HEK293 (cell line): ENCODE measurements around the gene TECPR2.
A peak's percentile ranks its signal among the peaks of the same experiment; 100 is the strongest.

Experiments used
- EGR2 ChIP-seq: fragments of 450-650 bp; formaldehyde crosslinking; IDR thresholded peaks from 2 replicates; pipeline ENCODE4 v1.5.1; 2016; ENCODE audit warnings: low read depth, missing biosample characterization, missing genetic modification characterization
- GFI1B ChIP-seq: fragments of 450-650 bp; formaldehyde crosslinking; IDR thresholded peaks from 2 replicates; pipeline ENCODE4 v1.5.1; 2016; ENCODE audit warnings: missing biosample characterization, missing genetic modification characterization
- GLI2 ChIP-seq: fragments of 450-650 bp; formaldehyde crosslinking; IDR thresholded peaks from 2 replicates; pipeline ENCODE4; 2017; ENCODE audit warnings: missing biosample characterization, missing genetic modification characterization, low read depth, borderline replicate concordance
- GLIS1 ChIP-seq: fragments of 450-650 bp; formaldehyde crosslinking; IDR thresholded peaks from 2 replicates; pipeline ENCODE4 v1.5.1; 2016; ENCODE audit warnings: missing biosample characterization, missing genetic modification characterization
- HOXC10 ChIP-seq: sonication (generic); formaldehyde crosslinking; IDR thresholded peaks from 2 replicates; pipeline ENCODE4 v1.8.1; 2023; ENCODE audit warnings: mild to moderate bottlenecking, missing genetic modification reagents
- IKZF3 ChIP-seq: fragments of 450-650 bp; IDR thresholded peaks from 2 replicates; pipeline ENCODE4 v1.5.0; 2018; ENCODE audit warnings: missing biosample characterization, mild to moderate bottlenecking, missing genetic modification characterization, moderate library complexity
- KLF7 ChIP-seq: fragments of 450-650 bp; formaldehyde crosslinking; IDR thresholded peaks from 2 replicates; pipeline ENCODE4 v1.5.1; 2016; ENCODE audit warnings: missing biosample characterization, missing genetic modification characterization, borderline replicate concordance
- SCRT2 ChIP-seq: fragments of 450-650 bp; formaldehyde crosslinking; IDR thresholded peaks from 2 replicates; pipeline ENCODE4 v1.5.1; 2016; ENCODE audit warnings: missing biosample characterization, missing genetic modification characterization
- TCF7L2 ChIP-seq: IDR thresholded peaks from 2 replicates; pipeline ENCODE4 v1.6.1; 2011; ENCODE audit warnings: low read depth, mild to moderate bottlenecking, inconsistent platforms, low read length, moderate library complexity, borderline replicate concordance
- ZBTB7A ChIP-seq: fragments of 450-650 bp; formaldehyde crosslinking; IDR thresholded peaks from 2 replicates; pipeline ENCODE4 v1.5.1; 2016; ENCODE audit warnings: low read depth, missing biosample characterization, missing genetic modification characterization
- ZFP3 ChIP-seq: fragments of 450-650 bp; formaldehyde crosslinking; IDR thresholded peaks from 2 replicates; pipeline ENCODE4 v1.5.1; 2016; ENCODE audit warnings: low read depth, missing biosample characterization, missing genetic modification characterization
- ZFP41 ChIP-seq: fragments of 450-650 bp; formaldehyde crosslinking; IDR thresholded peaks from 2 replicates; pipeline ENCODE4 v1.5.1; 2016; ENCODE audit warnings: missing biosample characterization, missing genetic modification characterization, borderline replicate concordance
- ZNF121 ChIP-seq: fragments of 450-650 bp; formaldehyde crosslinking; IDR thresholded peaks from 2 replicates; pipeline ENCODE4 v1.5.1; 2016; ENCODE audit warnings: missing biosample characterization, missing genetic modification characterization
- ZNF16 ChIP-seq: fragments of 450-650 bp; formaldehyde crosslinking; IDR thresholded peaks from 2 replicates; pipeline ENCODE4 v1.5.1; 2016; ENCODE audit warnings: low read depth, missing biosample characterization, missing genetic modification characterization
- ZNF341 ChIP-seq: fragments of 450-650 bp; formaldehyde crosslinking; IDR thresholded peaks from 2 replicates; pipeline ENCODE4; 2016; ENCODE audit warnings: low read depth, missing biosample characterization, missing genetic modification characterization
- ZNF366 ChIP-seq: fragments of 450-650 bp; formaldehyde crosslinking; conservative IDR thresholded peaks from 2 replicates; pipeline ENCODE4 v1.5.1; 2016; ENCODE audit warnings: missing biosample characterization, missing genetic modification characterization
- ZNF394 ChIP-seq: fragments of 450-650 bp; formaldehyde crosslinking; IDR thresholded peaks from 2 replicates; pipeline ENCODE4 v1.5.1; 2016; ENCODE audit warnings: missing biosample characterization, missing genetic modification characterization, mild to moderate bottlenecking, moderate library complexity, borderline replicate concordance
- ZNF423 ChIP-seq: fragments of 450-650 bp; formaldehyde crosslinking; IDR thresholded peaks from 2 replicates; pipeline ENCODE4 v1.5.1; 2016; ENCODE audit warnings: missing biosample characterization, missing genetic modification characterization
- ZNF48 ChIP-seq: fragments of 450-650 bp; formaldehyde crosslinking; IDR thresholded peaks from 2 replicates; pipeline ENCODE4 v1.5.1; 2016; ENCODE audit warnings: missing biosample characterization, missing genetic modification characterization
- ZNF514 ChIP-seq: fragments of 450-650 bp; formaldehyde crosslinking; IDR thresholded peaks from 2 replicates; pipeline ENCODE4 v1.5.1; 2016; ENCODE audit warnings: missing biosample characterization, missing genetic modification characterization
- ZNF707 ChIP-seq: fragments of 450-650 bp; formaldehyde crosslinking; IDR thresholded peaks from 2 replicates; pipeline ENCODE4 v1.5.1; 2016; ENCODE audit warnings: missing biosample characterization, missing genetic modification characterization
- TF ChIP-seq, protein P1 (sequence below): fragments of 450-650 bp; formaldehyde crosslinking; IDR thresholded peaks from 2 replicates; pipeline ENCODE4 v1.5.1; 2016; ENCODE audit warnings: missing biosample characterization, missing genetic modification characterization
- TF ChIP-seq, protein P2 (sequence below): fragments of 450-650 bp; formaldehyde crosslinking; IDR thresholded peaks from 2 replicates; pipeline ENCODE4 v1.5.1; 2016; ENCODE audit warnings: missing biosample characterization, missing genetic modification characterization
- TF ChIP-seq, protein P3 (sequence below): fragments of 450-650 bp; formaldehyde crosslinking; IDR thresholded peaks from 2 replicates; pipeline ENCODE4 v1.5.1; 2016; ENCODE audit warnings: missing biosample characterization, missing genetic modification characterization
- TF ChIP-seq, protein P4 (sequence below): fragments of 450-650 bp; formaldehyde crosslinking; IDR thresholded peaks from 2 replicates; pipeline ENCODE4 v1.5.1; 2016; ENCODE audit warnings: missing biosample characterization, missing genetic modification characterization
- TF ChIP-seq, protein P5 (sequence below): IDR thresholded peaks from 2 replicates; pipeline ENCODE4 v1.6.1; 2011; ENCODE audit warnings: mild to moderate bottlenecking, low read depth, low read length, borderline replicate concordance
- TF ChIP-seq, protein P6 (sequence below): fragments of 450-650 bp; formaldehyde crosslinking; IDR thresholded peaks from 2 replicates; pipeline ENCODE4 v1.5.1; 2016; ENCODE audit warnings: missing biosample characterization, missing genetic modification characterization

TECPR2 gene

DNA sequence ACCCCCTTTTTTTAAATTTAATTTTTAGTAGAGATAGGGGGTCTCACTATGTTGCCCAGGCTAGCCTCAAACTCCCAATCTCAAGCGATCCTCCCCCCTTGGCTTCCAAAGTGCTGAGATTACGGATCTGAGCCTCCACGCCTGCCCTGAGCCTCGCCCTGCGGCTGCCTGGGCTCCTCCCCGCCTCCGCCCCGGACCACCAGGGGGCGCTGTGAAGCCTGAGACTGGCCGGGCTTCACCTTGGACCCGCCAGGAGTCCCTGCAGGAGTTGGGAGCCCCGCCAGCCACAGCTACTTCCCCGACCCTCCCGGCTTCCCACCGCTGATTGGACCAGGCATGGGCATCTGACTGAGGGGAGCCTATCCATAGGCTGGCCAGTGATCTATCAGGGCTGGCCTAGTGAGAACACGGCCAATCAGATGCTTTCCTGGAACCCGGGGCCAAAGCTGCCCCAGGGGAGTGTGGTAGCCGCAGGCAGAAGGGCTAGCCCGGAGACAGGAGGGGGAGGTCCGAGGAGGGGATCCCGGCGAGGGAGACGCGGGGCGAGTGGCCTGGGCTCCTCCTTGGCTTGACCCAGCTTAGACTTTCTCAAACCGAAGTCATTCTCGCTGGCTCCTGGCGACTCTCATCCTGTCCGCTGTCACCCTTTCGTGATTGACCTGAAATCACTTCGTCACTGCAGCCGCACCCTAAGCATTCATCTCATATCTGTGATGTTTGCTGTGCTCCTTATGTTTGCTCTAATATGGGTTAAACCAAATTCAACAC, 161.9 kb downstream of the TECPR2 start (continued):
- TF ChIP-seq, protein P1, sequence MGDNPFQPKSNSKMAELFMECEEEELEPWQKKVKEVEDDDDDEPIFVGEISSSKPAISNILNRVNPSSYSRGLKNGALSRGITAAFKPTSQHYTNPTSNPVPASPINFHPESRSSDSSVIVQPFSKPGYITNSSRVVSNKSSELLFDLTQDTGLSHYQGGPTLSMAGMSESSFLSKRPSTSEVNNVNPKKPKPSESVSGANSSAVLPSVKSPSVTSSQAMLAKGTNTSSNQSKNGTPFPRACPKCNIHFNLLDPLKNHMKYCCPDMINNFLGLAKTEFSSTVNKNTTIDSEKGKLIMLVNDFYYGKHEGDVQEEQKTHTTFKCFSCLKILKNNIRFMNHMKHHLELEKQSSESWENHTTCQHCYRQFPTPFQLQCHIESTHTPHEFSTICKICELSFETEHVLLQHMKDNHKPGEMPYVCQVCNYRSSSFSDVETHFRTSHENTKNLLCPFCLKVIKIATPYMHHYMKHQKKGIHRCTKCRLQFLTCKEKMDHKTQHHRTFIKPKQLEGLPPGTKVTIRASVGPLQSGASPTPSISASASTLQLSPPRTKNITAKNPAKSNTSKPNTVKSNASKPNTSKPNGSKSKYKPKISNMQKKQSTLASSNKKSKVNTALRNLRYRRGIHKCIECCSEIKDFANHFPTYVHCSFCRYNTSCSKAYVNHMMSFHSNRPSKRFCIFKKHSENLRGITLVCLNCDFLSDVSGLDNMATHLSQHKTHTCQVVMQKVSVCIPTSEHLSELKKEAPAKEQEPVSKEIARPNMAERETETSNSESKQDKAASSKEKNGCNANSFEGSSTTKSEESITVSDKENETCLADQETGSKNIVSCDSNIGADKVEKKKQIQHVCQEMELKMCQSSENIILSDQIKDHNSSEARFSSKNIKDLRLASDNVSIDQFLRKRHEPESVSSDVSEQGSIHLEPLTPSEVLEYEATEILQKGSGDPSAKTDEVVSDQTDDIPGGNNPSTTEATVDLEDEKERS, result no peak
- TF ChIP-seq, protein P2, sequence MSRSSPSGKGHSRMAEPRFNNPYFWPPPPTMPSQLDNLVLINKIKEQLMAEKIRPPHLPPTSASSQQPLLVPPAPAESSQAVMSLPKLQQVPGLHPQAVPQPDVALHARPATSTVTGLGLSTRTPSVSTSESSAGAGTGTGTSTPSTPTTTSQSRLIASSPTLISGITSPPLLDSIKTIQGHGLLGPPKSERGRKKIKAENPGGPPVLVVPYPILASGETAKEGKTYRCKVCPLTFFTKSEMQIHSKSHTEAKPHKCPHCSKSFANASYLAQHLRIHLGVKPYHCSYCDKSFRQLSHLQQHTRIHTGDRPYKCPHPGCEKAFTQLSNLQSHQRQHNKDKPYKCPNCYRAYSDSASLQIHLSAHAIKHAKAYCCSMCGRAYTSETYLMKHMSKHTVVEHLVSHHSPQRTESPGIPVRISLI (tag by site-specific recombination), result no peak
- TF ChIP-seq, protein P3, sequence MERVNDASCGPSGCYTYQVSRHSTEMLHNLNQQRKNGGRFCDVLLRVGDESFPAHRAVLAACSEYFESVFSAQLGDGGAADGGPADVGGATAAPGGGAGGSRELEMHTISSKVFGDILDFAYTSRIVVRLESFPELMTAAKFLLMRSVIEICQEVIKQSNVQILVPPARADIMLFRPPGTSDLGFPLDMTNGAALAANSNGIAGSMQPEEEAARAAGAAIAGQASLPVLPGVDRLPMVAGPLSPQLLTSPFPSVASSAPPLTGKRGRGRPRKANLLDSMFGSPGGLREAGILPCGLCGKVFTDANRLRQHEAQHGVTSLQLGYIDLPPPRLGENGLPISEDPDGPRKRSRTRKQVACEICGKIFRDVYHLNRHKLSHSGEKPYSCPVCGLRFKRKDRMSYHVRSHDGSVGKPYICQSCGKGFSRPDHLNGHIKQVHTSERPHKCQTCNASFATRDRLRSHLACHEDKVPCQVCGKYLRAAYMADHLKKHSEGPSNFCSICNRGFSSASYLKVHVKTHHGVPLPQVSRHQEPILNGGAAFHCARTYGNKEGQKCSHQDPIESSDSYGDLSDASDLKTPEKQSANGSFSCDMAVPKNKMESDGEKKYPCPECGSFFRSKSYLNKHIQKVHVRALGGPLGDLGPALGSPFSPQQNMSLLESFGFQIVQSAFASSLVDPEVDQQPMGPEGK (tag by site-specific recombination), result peak; percentile 92
- TF ChIP-seq ZNF394 (tag by site-specific recombination) (peak; percentile 100), GLIS1 (tag by site-specific recombination) (peak; percentile 83), ZNF514 (tag by site-specific recombination) (no peak), TCF7L2 (no peak), KLF7 (tag by site-specific recombination) (0 out of 2 replicates have a peak, but pooled peaks have one; percentile 16), EGR2 (tag by site-specific recombination) (no peak), ZNF341 (tag by site-specific recombination) (peak; percentile 92), ZNF366 (tag by site-specific recombination) (no peak), ZFP3 (tag by site-specific recombination) (no peak), ZNF707 (tag by site-specific recombination) (no peak), SCRT2 (tag by site-specific recombination) (no peak), ZNF48 (no peak), ZBTB7A (tag by site-specific recombination) (peak; percentile 70; the same call in 1 of the 2 replicates), ZNF423 (tag by site-specific recombination) (peak; percentile 99), GLI2 (tag by site-specific recombination) (no peak), IKZF3 (peak; percentile 86), GFI1B (tag by site-specific recombination) (peak; percentile 63; the same call in 1 of the 2 replicates), ZNF121 (tag by site-specific recombination) (peak; percentile 97), HOXC10 (CRISPR knock-in tag) (no peak), ZFP41 (tag by site-specific recombination) (no peak), ZNF16 (tag by site-specific recombination) (no peak)
- TF ChIP-seq, protein P4, sequence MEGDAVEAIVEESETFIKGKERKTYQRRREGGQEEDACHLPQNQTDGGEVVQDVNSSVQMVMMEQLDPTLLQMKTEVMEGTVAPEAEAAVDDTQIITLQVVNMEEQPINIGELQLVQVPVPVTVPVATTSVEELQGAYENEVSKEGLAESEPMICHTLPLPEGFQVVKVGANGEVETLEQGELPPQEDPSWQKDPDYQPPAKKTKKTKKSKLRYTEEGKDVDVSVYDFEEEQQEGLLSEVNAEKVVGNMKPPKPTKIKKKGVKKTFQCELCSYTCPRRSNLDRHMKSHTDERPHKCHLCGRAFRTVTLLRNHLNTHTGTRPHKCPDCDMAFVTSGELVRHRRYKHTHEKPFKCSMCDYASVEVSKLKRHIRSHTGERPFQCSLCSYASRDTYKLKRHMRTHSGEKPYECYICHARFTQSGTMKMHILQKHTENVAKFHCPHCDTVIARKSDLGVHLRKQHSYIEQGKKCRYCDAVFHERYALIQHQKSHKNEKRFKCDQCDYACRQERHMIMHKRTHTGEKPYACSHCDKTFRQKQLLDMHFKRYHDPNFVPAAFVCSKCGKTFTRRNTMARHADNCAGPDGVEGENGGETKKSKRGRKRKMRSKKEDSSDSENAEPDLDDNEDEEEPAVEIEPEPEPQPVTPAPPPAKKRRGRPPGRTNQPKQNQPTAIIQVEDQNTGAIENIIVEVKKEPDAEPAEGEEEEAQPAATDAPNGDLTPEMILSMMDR, result peak; percentile 99
- TF ChIP-seq, protein P5, sequence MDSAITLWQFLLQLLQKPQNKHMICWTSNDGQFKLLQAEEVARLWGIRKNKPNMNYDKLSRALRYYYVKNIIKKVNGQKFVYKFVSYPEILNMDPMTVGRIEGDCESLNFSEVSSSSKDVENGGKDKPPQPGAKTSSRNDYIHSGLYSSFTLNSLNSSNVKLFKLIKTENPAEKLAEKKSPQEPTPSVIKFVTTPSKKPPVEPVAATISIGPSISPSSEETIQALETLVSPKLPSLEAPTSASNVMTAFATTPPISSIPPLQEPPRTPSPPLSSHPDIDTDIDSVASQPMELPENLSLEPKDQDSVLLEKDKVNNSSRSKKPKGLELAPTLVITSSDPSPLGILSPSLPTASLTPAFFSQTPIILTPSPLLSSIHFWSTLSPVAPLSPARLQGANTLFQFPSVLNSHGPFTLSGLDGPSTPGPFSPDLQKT, result no peak
- TF ChIP-seq, protein P6, sequence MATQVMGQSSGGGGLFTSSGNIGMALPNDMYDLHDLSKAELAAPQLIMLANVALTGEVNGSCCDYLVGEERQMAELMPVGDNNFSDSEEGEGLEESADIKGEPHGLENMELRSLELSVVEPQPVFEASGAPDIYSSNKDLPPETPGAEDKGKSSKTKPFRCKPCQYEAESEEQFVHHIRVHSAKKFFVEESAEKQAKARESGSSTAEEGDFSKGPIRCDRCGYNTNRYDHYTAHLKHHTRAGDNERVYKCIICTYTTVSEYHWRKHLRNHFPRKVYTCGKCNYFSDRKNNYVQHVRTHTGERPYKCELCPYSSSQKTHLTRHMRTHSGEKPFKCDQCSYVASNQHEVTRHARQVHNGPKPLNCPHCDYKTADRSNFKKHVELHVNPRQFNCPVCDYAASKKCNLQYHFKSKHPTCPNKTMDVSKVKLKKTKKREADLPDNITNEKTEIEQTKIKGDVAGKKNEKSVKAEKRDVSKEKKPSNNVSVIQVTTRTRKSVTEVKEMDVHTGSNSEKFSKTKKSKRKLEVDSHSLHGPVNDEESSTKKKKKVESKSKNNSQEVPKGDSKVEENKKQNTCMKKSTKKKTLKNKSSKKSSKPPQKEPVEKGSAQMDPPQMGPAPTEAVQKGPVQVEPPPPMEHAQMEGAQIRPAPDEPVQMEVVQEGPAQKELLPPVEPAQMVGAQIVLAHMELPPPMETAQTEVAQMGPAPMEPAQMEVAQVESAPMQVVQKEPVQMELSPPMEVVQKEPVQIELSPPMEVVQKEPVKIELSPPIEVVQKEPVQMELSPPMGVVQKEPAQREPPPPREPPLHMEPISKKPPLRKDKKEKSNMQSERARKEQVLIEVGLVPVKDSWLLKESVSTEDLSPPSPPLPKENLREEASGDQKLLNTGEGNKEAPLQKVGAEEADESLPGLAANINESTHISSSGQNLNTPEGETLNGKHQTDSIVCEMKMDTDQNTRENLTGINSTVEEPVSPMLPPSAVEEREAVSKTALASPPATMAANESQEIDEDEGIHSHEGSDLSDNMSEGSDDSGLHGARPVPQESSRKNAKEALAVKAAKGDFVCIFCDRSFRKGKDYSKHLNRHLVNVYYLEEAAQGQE, result no peak
